Measurements from ENCODE around the gene MAP3K2.
"Not testable (repeated sequence)": the region's sequence is repeated elsewhere in the genome, so short reads cannot be mapped to it uniquely, and the experiment has no call there.

Gene MAP3K2

GRCh38 chr2:127421116-127421800, 33.5 kb upstream of the MAP3K2 start:
- no peak for DNase-seq (ENCODE audit: low read depth)

- no peak for DNase-seq (ENCODE audit: low read depth)
Measured at GRCh38 chr2:127420039-127420864, 32.5 kb upstream of the MAP3K2 start.

- no peak for DNase-seq (ENCODE audit: low read depth)
Measured at GRCh38 chr2:127419448-127420038, 31.8 kb upstream of the MAP3K2 start.

- DNase-seq (ENCODE audit: low read depth), result no peak
Measured at GRCh38 chr2:127419112-127419430, 31.3 kb upstream of the MAP3K2 start.

GRCh38 chr2:127418300-127419111, 30.7 kb upstream of the MAP3K2 start, which contains the start of gene PROC:
TSS of gene PROC (plus strand) at chr2:127418427. CDS start at chr2:127419943, 1,516 bp downstream.
- DNase-seq (ENCODE audit: low read depth), result no peak

- no peak for DNase-seq (ENCODE audit: low read depth)
Measured at GRCh38 chr2:127417406-127417805, 29.6 kb upstream of the MAP3K2 start.

- DNase-seq (ENCODE audit: low read depth), result no peak
Measured at GRCh38 chr2:127416506-127417001, 28.8 kb upstream of the MAP3K2 start.

- no peak for DNase-seq (ENCODE audit: low read depth)
Measured at GRCh38 chr2:127415593-127416505, 28.1 kb upstream of the MAP3K2 start.

- no peak for DNase-seq (ENCODE audit: low read depth)
Measured at GRCh38 chr2:127414638-127415592, 27.1 kb upstream of the MAP3K2 start.

- DNase-seq (ENCODE audit: low read depth), result no peak
Measured at GRCh38 chr2:127413782-127414637, 26.2 kb upstream of the MAP3K2 start.

- DNase-seq (ENCODE audit: low read depth), result no peak
Measured at GRCh38 chr2:127413200-127413599, 25.4 kb upstream of the MAP3K2 start.

- DNase-seq (ENCODE audit: low read depth), result no peak
Measured at GRCh38 chr2:127411653-127412369, 24.0 kb upstream of the MAP3K2 start.

- DNase-seq (ENCODE audit: low read depth), result peak; percentile 84
Measured at GRCh38 chr2:127410871-127411652, 23.3 kb upstream of the MAP3K2 start.

- DNase-seq (ENCODE audit: low read depth), result not testable (repeated sequence)
Measured at GRCh38 chr2:127409716-127410115, 21.9 kb upstream of the MAP3K2 start.

GRCh38 chr2:127408807-127409099, 21.0 kb upstream of the MAP3K2 start:
- DNase-seq (ENCODE audit: low read depth), result no peak

GRCh38 chr2:127408004-127408806, 20.4 kb upstream of the MAP3K2 start:
- DNase-seq (ENCODE audit: low read depth), result no peak

- no peak for DNase-seq (ENCODE audit: low read depth)
Measured at GRCh38 chr2:127407661-127408003, 19.9 kb upstream of the MAP3K2 start.
